HepG2 (cell line): ENCODE data around the gene MARCHF6. TPM values are rescaled to one million over a fixed set of nuclear protein-coding genes. Genes with fewer than 3 reads are reported as not detected.

Experiments used
- FOXP1 ChIP-seq, 2 experiments: fragments of 450-650 bp in 1 of 2; IDR thresholded peaks; 2 replicates each; pipeline ENCODE4 v1.6.1; 2017 to 2018; ENCODE audit warnings: antibody characterized with exemption in 1 of 2
- GPN1 ChIP-seq: sonication (generic); formaldehyde crosslinking; IDR thresholded peaks from 2 replicates; pipeline ENCODE4 v1.5.1; 2020; ENCODE audit warnings: missing genetic modification reagents, borderline replicate concordance
- KAT2B ChIP-seq: fragments of 150-350 bp; IDR thresholded peaks from 2 replicates; pipeline ENCODE4 v1.6.1; 2014; ENCODE audit warnings: low read depth, low read length, borderline replicate concordance
- MATR3 ChIP-seq: sonication (generic); formaldehyde crosslinking; IDR thresholded peaks from 2 replicates; pipeline ENCODE4 v1.4.0; 2020; ENCODE audit warnings: missing genetic modification reagents
- MYC ChIP-seq: sonication (generic); formaldehyde crosslinking; IDR thresholded peaks from 2 replicates; pipeline ENCODE4 v1.9.0; 2021; ENCODE audit warnings: missing genetic modification reagents, borderline replicate concordance
- MYNN ChIP-seq: sonication (generic); formaldehyde crosslinking; IDR thresholded peaks from 2 replicates; pipeline ENCODE4 v1.4.0; 2020; ENCODE audit warnings: mild to moderate bottlenecking, low read depth, missing genetic modification reagents
- RBM22 ChIP-seq: fragments of 200-400 bp; formaldehyde crosslinking; optimal IDR thresholded peaks from 2 replicates; pipeline ENCODE3; 2017; ENCODE audit warnings: mild to moderate bottlenecking, low read length, moderate library complexity
- SMAD1 ChIP-seq: sonication (generic); formaldehyde crosslinking; IDR thresholded peaks from 2 replicates; pipeline ENCODE4 v1.4.0; 2020; ENCODE audit warnings: missing genetic modification reagents, low read depth, mild to moderate bottlenecking, borderline replicate concordance
- SOX5 ChIP-seq: IDR thresholded peaks from 2 replicates; pipeline ENCODE4 v1.6.1; 2016; ENCODE audit warnings: borderline replicate concordance
- SOX6 ChIP-seq, 2 experiments: fragments of 450-650 bp in 1 of 2; sonication (generic) in 1 of 2; formaldehyde crosslinking in 1 of 2; IDR thresholded peaks; 2 replicates each; pipeline versions ENCODE4 v1.4.0 to v1.6.1; 2017 to 2020; ENCODE audit warnings: antibody characterized with exemption in 1 of 2, mild to moderate bottlenecking in 1 of 2, missing genetic modification reagents in 1 of 2
- SP4 ChIP-seq: sonication (generic); formaldehyde crosslinking; IDR thresholded peaks from 2 replicates; pipeline ENCODE4 v1.8.1; 2023; ENCODE audit warnings: mild to moderate bottlenecking, missing genetic modification reagents
- ZNF234 ChIP-seq: sonication (generic); formaldehyde crosslinking; conservative IDR thresholded peaks from 2 replicates; pipeline ENCODE4 v1.5.1; 2020; ENCODE audit warnings: mild to moderate bottlenecking, missing genetic modification reagents
- ZNF576 ChIP-seq: sonication (generic); formaldehyde crosslinking; IDR thresholded peaks from 2 replicates; pipeline ENCODE4 v1.4.0; 2020; ENCODE audit warnings: mild to moderate bottlenecking, missing genetic modification reagents
- ZNF577 ChIP-seq: sonication (generic); formaldehyde crosslinking; IDR thresholded peaks from 2 replicates; pipeline ENCODE4 v1.4.0; 2020; ENCODE audit warnings: mild to moderate bottlenecking, low read depth, missing genetic modification reagents, borderline replicate concordance
- ZNF644 ChIP-seq: IDR thresholded peaks from 2 replicates; pipeline ENCODE4 v1.6.1; 2016; ENCODE audit warnings: low read depth
- ZNF878 ChIP-seq: sonication (generic); formaldehyde crosslinking; IDR thresholded peaks from 2 replicates; pipeline ENCODE4 v1.8.1; 2023; ENCODE audit warnings: mild to moderate bottlenecking, missing genetic modification reagents, moderate library complexity
- polyA plus RNA-seq, 8 experiments: library from polyadenylated mRNA; depleted of rRNA in 3 of 8; stranded (reverse) in 7 of 8; unstranded in 1 of 8; fragments of >200 nt; fragmentation: Illumina TruSeq in 4 of 8; extraction: Trizol in 4 of 8; gene quantifications; 2 replicates each; pipeline versions ENCODE4 v1.2.1 to v1.2.3, GENCODE V29; 2011 to 2016; ENCODE audit warnings: low read depth in 4 of 8, missing spikeins in 1 of 8, mixed read lengths in 1 of 8; ENCODE audit not compliant: insufficient read depth in 1 of 8
- total RNA-seq, 5 experiments: library from RNA; depleted of rRNA; stranded (reverse); fragments of >200 nt; fragmentation: Illumina TruSeq; extraction: Trizol; gene quantifications; 2 replicates each; pipeline ENCODE4 v1.2.3, GENCODE V29; 2016; ENCODE audit warnings: low read depth in 1 of 5
- TF ChIP-seq, protein P1 (sequence below): sonication (generic); formaldehyde crosslinking; IDR thresholded peaks from 2 replicates; pipeline ENCODE4 v1.4.0; 2020; ENCODE audit warnings: missing genetic modification reagents
- TF ChIP-seq, protein P2 (sequence below): sonication (generic); formaldehyde crosslinking; IDR thresholded peaks from 2 replicates; pipeline ENCODE4 v1.8.1; 2023; ENCODE audit warnings: mild to moderate bottlenecking, moderate library complexity, missing genetic modification reagents
- TF ChIP-seq, protein P3 (sequence below): IDR thresholded peaks from 2 replicates; pipeline ENCODE4 v1.6.1; 2016; ENCODE audit warnings: missing genetic modification reagents, missing compliant biosample characterization

MARCHF6 gene
- total and polyA plus RNA-seq, 2 of the 13 experiments (the other 11 are each of a cell fraction or from before 2014, with no cell fraction given): 48.6 to 107 TPM

DNA sequence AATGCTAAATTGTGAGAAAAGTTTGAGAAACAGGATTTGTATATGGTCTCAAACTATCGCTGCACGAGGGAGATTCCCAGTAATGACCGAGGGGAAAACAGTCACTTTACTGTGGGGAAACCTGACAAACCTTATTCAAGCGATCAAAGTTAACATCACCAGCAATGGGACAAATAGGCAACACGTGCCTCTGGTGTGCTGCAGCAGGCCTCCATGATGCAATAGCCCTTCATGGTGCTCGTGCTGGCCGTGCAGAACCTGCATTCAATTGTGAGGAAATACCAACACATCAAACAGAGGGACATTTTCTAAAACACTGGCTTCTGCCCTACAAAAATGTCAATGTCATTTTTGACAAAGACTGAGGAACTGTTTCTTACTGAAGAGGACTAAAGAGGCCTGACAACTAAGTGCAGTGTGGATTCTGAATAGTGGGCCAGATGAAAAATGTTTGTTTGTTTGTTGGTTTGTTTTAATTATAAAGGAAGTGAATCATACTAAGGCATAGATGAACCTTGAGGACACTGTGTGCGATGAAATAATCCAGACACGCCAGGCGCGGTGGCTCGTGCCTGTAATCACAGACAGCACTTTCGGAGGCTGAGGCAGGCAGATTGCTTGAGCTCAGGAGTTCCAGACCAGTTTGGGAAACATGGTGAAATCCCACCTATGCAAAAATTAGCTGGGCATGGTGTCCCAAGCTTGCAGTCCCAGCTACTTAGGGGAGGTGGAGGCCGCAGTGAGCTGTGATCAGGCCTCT, 17.6 kb upstream of the MARCHF6 start (continued):
- TF ChIP-seq, protein P1, sequence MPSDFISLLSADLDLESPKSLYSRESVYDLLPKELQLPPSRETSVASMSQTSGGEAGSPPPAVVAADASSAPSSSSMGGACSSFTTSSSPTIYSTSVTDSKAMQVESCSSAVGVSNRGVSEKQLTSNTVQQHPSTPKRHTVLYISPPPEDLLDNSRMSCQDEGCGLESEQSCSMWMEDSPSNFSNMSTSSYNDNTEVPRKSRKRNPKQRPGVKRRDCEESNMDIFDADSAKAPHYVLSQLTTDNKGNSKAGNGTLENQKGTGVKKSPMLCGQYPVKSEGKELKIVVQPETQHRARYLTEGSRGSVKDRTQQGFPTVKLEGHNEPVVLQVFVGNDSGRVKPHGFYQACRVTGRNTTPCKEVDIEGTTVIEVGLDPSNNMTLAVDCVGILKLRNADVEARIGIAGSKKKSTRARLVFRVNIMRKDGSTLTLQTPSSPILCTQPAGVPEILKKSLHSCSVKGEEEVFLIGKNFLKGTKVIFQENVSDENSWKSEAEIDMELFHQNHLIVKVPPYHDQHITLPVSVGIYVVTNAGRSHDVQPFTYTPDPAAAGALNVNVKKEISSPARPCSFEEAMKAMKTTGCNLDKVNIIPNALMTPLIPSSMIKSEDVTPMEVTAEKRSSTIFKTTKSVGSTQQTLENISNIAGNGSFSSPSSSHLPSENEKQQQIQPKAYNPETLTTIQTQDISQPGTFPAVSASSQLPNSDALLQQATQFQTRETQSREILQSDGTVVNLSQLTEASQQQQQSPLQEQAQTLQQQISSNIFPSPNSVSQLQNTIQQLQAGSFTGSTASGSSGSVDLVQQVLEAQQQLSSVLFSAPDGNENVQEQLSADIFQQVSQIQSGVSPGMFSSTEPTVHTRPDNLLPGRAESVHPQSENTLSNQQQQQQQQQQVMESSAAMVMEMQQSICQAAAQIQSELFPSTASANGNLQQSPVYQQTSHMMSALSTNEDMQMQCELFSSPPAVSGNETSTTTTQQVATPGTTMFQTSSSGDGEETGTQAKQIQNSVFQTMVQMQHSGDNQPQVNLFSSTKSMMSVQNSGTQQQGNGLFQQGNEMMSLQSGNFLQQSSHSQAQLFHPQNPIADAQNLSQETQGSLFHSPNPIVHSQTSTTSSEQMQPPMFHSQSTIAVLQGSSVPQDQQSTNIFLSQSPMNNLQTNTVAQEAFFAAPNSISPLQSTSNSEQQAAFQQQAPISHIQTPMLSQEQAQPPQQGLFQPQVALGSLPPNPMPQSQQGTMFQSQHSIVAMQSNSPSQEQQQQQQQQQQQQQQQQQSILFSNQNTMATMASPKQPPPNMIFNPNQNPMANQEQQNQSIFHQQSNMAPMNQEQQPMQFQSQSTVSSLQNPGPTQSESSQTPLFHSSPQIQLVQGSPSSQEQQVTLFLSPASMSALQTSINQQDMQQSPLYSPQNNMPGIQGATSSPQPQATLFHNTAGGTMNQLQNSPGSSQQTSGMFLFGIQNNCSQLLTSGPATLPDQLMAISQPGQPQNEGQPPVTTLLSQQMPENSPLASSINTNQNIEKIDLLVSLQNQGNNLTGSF: no peak
- TF ChIP-seq KAT2B (no peak), SOX5 (CRISPR knock-in tag) (peak; percentile 91), SP4 (CRISPR knock-in tag) (no peak), ZNF878 (CRISPR knock-in tag) (no peak), RBM22 (no peak), ZNF644 (CRISPR knock-in tag) (peak; percentile 82), ZNF576 (CRISPR knock-in tag) (no peak), MATR3 (CRISPR knock-in tag) (no peak), SMAD1 (CRISPR knock-in tag) (no peak), ZNF577 (CRISPR knock-in tag) (no peak), MYC (CRISPR knock-in tag) (peak; percentile 63; the same call in 1 of the 2 replicates), MYNN (no peak), ZNF234 (CRISPR knock-in tag) (no peak), SOX6 (IDR thresholded peaks at IDR 0.05) (no peak), SOX6 (CRISPR knock-in tag; IDR thresholded peaks at IDR 0.05) (peak; percentile 64), GPN1 (CRISPR knock-in tag) (no peak), FOXP1 (IDR thresholded peaks at IDR 0.05) (no peak), FOXP1 (CRISPR knock-in tag; IDR thresholded peaks at IDR 0.05) (peak; percentile 43; the same call in 1 of the 2 replicates)
- TF ChIP-seq, protein P2, sequence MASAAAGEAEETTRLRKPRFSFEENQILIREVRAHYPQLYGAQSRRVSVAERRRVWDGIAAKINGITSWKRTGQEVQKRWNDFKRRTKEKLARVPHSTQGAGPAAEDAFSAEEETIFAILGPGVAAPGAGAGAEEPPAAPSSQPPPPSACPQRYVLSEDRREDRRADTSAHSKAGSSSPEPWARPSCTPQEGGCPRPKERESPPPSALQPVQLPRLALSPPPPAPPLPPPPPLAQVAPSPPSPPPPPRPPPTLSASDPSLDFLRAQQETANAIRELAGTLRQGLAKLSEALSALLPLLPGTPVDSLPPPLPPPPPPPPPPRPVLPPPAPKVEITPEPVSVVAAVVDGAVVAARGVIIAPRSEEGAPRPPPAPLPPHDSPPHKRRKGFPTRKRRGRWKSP (CRISPR knock-in tag): 0 out of 2 replicates have a peak, but pooled peaks have one; percentile 32
- TF ChIP-seq, protein P3, sequence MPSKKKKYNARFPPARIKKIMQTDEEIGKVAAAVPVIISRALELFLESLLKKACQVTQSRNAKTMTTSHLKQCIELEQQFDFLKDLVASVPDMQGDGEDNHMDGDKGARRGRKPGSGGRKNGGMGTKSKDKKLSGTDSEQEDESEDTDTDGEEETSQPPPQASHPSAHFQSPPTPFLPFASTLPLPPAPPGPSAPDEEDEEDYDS (CRISPR knock-in tag): no peak
